HG03558 (cell line): Measurements from ENCODE around the gene SEMA3F.

Source experiments
- ATAC-seq: cut with Tn5 transposase; IDR thresholded peaks from one replicate; pipeline ENCODE4 v1.9.1; 2021; ENCODE audit warnings: moderate number of reproducible peaks; ENCODE audit not compliant: unreplicated experiment; ENCODE audit errors: extremely low read depth

Gene SEMA3F

DNA sequence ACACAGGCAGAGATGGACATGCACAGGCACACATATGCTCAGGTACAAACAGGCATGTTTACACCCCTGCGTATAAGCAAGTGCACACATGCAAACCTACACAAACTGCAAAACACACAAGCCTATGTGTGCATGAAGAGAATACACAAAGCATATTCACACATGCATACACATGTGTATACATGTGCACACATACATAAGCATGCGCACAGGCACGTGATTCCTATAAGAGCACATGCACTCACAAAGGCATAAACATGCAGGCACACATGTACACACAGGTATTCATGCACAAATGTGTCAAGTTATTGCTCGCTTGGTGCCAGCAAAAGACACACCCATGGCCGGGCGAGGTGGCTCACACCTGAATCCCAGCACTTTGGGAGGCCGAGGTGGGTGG, 34.9 kb downstream of the SEMA3F start:
- no peak for ATAC-seq

DNA sequence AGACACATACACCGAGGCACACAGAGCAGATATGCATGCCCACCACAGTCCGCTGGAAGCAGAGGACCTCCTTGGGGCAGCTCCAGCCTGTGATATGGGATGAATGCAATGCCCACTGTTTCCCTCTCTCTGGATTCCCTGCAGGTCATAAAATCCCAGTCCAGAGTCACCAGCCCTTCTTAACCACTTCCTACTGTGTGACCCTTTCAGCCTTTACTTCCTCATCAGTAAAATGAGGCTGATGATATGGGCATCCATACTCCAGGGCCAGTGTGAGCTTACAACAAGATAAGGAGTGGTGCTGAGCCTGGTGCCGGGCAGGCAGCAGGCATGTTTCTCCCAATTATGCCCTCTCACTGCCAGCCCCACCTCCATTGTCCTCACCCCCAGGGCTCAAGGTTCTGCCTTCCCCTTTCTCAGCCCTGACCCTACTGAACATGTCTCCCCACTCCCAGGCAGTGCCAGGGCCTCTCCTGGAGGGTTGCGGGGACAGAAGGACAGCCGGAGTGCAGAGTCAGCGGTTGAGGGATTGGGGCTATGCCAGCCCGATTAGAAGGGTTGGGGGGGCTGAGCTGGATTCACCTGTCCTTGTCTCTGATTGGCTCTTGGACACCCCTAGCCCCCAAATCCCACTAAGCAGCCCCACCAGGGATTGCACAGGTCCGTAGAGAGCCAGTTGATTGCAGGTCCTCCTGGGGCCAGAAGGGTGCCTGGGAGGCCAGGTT, 36.0 kb downstream of the SEMA3F start, which contains the start of gene GNAT1:
GNAT1 (plus strand) TSS at position 675 of the 725 bp plus-strand sequence. CDS start 116 bp downstream, outside the sequence.
- ATAC-seq = no peak

DNA sequence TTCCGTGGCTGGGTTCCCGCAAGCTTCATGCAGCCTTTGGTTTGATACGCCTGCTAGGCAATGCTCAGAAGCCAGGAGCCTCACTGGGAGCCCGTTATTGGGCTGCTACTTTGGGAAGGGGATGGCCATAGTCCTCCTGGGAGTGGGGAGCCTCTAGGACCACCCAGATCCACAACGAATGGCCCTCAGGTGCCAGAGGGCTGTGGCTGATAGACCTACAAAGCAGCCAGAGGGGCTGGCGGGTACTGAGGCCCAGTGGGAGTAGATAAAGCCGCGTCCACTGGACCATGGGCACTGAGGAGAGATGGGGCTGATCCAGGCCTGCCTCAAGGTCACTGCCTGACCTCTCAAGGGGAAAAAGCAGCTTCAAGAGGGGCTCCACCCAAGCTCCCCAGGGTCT, 37.0 kb downstream of the SEMA3F start:
- no peak for ATAC-seq

DNA sequence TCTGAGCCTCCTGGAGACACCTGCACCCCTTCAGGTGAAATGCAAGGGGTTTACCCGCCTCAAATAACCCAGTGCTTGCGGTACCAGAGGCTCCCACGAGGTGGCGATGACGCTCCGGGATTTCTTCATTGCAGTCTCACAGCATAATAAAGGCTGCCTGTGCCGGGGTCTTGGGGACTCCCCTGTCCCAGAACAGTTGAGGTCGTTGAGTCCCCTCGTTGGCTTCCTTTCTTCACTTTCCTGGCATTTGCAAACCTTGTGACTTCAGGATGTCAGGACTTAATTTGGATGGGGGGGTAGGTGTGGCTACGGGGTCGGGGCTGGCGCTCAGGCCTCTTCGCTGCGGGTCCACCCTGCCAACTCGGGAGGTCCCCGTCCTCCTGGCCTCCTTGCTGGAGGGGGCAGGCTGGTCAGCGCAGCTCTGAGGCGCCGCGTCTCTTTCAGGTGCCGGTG, 37.6 kb downstream of the SEMA3F start:
- ATAC-seq = no peak

DNA sequence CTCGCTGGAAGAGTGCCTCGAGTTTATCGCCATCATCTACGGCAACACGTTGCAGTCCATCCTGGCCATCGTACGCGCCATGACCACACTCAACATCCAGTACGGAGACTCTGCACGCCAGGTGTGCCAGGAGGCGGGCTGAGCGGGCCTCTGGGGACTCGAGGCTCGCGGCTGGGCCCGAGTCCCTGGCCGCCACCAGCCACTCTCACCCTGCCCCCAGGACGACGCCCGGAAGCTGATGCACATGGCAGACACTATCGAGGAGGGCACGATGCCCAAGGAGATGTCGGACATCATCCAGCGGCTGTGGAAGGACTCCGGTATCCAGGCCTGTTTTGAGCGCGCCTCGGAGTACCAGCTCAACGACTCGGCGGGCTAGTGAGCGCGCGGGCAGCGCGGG, 38.2 kb downstream of the SEMA3F start:
- ATAC-seq = no peak

DNA sequence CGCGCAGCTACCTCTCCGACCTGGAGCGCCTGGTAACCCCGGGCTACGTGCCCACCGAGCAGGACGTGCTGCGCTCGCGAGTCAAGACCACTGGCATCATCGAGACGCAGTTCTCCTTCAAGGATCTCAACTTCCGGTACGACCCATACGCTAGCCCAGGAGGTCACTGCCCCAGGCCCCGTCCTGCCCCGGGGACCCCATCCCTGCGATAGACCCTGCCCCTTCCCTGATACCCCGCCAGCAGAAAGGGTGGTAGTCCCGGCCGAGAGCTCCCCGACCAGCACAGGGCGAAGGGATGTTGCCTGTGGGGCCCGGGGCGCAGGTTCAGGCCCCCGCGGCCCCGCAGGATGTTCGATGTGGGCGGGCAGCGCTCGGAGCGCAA, 38.6 kb downstream of the SEMA3F start:
- ATAC-seq = no peak

DNA sequence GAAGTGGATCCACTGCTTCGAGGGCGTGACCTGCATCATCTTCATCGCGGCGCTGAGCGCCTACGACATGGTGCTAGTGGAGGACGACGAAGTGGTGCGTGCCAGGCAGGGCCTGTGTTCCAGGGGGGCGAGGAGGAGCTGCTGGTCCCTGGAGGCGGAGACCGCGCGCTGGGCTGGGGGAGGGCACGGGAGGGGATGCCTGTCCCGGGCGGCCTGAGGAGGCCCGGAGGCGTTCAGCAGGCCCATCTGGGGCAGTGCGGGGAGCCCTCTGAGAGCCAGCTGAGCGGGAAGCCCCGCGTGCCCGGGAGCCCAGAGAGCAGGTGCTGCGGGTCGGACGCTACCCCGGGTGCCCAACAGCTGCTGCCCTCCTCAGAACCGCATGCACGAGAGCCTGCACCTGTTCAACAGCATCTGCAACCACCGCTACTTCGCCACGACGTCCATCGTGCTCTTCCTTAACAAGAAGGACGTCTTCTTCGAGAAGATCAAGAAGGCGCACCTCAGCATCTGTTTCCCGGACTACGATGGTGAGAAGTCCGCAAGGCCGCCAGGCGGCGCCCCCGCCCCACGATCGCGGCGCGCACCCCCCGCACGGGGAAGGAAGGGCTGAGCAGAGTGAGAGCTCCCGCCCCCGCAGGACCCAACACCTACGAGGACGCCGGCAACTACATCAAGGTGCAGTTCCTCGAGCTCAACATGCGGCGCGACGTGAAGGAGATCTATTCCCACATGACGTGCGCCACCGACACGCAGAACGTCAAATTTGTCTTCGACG, 39.2 kb downstream of the SEMA3F start:
- ATAC-seq = no peak

DNA sequence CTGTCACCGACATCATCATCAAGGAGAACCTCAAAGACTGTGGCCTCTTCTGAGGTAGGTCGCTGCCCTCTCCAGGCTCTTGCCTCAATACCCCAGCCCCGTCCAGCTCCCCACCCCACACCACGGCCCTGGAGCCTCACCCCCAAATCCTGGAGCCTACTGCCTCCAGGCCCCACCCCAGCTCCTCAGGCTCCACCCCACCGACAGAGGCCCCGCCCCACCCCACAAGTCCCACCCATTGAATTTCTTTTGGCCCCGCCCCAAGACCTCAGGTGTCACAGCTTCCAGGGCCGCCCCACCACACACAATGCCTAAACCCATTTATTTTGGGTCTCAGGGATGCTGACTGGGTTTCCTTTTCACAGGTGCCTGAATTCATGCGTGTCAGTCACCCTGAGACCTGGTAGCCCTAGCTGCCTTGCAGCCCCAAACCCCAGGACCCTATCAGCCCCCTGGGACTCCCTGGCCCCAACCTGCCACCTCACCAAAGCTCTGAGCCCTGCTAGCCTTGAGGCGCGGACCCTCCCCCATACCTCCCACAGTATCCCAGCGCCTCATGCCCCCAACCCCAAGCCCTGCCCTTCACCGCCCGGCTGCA, 39.9 kb downstream of the SEMA3F start:
- no peak for ATAC-seq

DNA sequence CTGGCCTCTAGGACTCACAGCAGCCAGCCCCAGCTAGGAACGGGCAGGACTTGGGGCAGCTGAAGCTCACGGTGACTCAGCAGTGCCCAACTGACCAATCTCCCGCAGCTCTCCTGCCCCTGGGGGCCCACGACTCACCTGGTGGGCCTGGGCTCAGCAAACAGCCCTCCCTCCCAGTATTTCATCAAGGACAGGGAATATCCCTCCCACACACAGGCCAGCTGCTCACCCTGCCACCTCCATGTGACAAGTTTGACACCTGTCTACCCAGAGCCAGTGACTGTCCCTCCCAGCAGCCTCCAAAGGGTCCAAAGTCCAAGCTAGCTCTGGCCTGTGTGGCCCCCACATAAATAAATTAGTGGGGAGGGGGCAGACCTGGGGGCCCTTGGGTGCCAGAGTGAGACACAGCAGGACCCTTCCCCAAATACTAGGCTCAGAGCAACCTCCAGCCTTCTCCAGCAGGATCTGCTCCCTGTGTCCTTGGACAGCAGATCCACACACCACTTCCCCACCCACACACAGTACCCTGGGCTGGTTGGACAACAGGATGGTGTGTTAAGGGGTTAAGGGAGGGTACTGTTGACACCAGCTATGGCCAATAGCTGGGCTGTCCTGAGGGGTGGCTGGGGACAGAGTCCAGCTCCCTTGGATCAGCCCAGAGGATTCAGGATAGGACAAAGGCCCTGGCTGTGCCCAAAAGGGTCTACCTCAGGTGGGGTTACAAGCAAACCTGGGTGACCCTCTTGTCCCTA, 40.6 kb downstream of the SEMA3F start:
- ATAC-seq = no peak

DNA sequence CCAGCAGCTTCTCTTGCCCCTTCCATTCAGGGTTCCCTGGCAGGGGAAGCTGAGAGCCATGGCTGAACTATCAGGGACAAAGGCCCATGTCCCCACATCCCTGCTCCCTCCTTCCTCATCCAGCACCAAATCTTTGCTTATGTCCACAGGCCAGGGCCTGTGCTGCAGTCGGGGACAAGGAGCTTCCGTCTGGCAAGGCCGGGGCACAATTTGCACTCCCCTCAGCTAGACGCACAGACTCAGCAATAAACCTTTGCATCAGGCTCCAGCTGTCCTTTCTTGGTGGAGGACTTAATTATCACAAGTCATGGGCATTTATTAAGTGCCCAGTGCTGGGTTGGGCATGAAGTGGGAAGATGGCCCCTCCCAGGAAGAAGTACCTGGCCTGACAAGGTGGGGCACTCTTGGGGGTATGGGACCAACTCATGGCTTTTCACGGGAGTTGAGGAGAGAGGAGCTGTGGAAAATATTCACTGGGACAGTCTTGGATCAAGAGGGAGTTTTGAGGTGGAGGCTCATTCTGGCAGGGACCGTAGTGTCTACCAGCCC, 41.2 kb downstream of the SEMA3F start:
- no peak for ATAC-seq

DNA sequence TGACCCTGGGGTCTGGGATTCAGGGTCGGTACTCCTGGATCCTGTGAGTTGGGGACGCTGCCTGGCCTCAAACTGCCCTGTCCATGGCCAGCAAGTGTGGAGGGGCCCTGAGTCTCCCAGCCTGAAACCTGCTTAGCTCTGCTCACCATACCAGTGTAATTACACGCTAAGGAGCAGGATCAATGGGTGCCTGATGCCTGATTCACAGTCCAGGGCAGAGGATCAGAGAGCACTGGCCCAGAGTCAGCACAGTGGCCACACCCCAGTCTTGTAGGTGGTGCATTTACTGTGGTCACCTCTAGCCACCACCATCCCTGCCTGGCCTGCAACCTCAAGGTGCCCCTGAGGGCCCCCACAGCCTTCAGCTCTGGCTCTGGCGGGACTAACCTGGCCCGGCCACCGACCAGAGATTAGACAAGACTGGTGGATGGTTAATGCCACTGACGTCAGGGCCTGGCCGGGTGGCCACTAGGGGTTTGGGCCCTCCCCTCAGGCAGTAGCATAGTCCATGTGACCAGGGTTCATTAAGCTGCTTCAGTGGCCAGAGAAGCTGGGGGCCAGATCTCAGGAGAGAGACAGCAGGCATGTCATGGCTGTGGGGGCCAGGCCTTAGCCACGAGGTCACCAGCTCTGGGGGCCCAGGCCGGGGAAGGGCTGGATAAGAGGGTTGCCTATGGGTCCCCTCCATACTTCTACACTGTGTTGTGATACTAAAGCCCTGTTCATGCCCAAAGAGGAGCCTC, 46.6 kb downstream of the SEMA3F start:
- no peak for ATAC-seq

DNA sequence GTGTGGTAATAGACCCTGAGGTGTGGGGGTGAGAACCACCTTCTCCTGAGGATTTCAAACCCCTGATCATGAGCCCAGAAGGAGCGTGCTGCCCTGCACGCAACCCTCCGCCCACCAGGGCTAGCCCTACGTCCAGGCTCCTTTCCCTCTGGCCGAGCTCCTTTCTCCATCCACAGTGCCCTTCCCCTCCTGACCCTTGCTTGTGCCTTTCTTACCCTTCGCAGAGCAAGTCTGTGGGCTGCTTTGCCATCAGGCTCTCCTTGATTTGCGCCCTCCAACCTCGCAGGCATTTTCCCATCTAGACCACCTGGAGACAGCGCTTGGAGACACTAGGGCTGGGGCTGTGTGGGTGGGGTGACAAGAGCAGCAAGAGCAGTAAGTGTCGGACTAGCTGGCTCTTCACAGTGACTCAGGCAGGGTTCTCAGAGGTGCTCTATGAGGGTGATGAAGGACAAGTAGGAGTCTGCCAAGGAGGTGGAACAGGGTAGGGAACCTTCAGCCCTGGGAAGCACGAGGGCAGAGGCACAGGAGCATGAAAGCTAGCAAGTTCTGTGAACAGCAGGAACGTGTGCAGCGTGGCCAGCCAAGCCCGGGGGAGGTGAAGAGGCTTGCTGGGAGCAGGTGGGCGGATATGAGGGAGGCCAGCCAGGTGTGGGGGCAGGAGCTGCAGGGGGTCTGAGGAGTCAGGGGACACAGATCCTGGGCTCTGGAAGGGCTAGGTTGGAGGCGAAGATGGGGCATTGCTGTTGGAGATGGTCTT, 47.4 kb downstream of the SEMA3F start:
- no peak for ATAC-seq

DNA sequence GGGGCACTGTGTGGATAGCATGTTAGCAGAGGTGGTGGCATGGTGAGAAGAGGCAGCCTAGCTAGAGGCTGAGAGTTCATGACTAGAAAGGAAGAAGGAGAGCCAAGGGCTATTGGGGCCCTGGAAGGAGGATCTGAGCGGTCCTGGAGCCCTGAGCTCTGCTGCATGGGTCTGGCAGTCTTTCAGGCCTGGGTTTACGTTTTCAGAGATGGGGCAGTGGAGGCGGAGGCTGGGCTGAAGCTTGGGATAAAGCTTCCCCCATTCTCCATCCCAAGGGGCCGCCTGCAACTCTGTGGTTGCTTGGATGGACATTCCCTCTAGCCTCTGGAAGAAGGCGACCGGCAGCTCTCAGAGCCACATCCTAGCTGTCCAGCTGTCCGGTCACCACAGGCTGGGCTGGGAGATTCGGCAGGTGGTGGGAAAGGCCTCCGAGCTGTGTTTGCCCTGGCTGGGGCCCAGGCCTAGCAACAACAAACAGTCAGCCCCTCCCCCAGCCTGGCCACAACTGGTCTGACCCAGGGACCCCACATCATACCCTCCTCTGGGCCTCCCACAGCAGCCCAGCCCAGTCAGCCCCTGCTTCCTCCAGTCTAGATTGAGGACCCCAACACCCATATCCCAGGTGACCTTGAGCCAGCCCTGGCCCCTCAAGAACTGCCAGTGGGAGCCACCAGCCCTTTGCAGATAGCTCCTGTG, 48.1 kb downstream of the SEMA3F start:
- ATAC-seq = no peak

DNA sequence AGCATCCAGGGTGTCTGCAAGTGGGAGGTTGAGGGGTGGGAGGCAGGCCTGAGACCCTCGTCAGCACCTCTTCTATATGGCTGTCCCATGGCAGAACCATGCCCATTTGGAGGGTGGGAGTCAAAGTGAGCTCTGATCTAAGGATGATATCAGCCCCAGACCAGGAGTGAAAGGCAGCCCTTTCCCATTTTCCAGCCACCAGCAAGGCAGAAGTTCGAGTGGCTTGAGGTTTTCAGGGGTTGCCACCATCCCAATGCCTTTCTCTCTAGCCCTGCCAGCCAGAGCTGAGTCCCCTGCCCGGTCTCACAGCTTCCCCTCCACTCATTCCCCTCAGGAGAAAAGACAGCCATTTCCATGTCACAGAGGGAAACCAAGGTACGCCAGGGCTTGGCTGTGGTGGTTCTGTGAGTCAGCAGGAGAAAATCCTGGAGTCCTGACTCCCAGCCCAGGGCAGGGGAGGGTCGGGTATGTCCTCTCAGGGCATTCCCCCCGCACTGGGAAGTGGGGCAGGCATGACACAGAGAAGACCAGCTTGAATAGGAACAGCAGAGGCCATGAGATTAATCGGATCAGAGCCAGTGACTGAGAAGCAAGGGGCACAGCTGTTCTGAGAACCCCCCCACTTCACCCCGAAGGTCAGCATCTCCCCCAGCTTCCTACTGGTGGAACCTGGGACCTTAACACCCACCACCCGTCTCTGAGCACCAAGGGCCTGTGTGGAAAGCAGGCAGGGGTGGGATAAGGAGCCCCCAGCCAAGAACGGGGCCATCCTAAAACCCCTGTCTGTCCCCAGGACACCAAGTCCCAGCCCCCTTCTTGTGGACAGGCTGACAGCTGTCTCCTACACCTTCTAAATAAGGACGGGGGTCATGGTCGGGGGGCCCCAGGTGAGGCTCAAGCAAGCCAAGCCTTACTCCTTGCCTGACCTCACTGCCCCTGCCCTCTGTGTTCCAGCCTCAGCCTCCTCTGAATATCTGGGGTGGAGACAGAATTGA, 49.0 kb downstream of the SEMA3F start:
- no peak for ATAC-seq

DNA sequence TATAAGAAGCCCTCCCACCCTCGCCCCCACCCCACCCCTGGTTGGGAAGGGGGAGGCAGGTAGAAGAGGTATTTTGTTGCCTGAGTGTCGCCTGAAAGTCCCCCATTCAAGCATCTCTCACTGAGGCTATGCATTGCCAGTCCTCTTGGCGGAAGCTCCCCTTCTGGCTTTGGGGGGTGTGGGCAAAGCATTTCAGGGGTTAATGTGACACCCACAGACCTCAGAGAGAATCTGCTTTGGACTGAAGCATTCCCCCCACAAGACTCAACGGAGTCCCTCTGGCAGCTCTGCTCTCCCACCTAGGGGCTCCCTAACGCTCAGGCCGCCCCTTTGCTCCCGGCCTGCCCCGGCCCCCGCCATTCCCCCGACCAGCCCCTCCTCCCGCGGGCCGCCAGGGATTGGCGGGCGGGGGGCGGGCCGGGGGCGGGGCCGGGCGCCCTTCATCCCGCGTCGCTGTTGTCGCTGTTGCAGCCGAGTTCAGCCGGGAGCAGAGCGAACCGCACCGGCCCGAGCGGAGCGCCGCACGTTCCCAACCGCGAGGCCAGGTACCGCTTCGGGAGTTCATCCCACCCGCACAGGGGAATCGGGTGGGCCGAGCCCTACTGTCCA, 49.8 kb downstream of the SEMA3F start, which contains the start of gene SLC38A3:
SLC38A3 (plus strand) TSS at position 468 of the 609 bp plus-strand sequence. CDS start 8,929 bp downstream, outside the sequence.
- no peak for ATAC-seq

DNA sequence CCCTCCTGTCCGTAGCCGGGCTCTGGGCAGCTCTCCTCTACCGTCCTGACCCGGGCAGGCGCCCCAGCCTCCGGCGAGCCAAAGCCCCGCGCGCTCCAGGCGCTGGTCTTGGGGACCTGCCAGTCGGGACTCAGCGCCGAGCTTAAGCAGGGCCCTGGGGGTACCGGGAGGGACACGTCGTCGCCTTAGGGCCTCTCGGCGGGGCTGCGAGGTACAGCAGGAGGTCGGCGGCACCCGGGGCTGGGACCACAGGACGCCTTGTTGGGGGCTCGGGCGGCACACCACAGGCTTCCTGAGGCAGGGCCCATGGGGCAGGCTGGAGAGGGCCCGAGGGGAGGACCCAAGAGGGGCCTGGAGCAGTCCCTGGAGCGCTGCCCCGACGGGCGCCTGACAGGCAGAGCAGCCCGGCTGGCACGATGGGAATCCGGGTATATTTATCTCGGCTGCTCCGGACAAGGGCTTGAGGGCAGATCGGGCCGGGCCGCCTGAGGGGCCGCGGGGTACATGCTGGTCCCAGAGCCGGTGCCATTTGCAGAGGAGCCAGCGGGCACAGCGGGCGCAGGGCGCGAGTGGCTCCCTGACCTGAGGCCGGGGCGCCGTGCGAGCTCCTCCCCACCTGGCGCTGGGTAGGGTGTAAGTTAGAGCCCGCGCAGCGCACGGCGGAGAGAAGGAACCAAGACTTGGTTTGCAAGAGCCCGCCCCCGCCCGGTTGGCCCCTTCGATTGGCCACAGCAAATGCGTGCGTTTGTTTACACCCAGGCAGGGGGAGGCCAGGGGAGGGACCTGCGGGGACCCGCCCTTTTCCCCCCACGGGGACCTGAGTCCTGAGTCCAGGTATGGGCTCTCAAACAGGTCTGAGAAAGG, 50.5 kb downstream of the SEMA3F start:
- ATAC-seq = no peak
